ENCODE results near the gene ARHGAP4. TPM values are rescaled to one million over a fixed set of nuclear protein-coding genes. Genes with fewer than 3 reads are reported as not detected.

Gene ARHGAP4
- total and polyA plus RNA-seq, 7 donors: 8.4 to 122 (median 17.3) TPM

GRCh38 chrX:153921511-153922446, 4.3 kb downstream of the ARHGAP4 start:
- Histone ChIP-seq H3K36me3 (no peaks in the 10 kb centered on the region), H3K27ac (peak overlapping the region in 3 of 4 donors; percentile 59 to 65 (median 63)), H3K4me3 (peak overlapping the region in 1 of 4 donors; percentile 16), H3K9me3 (no peaks in the 10 kb centered on the region), H3K27me3 (no peaks in the 10 kb centered on the region), H3K4me1 (peaks cover 0 to 32% (median 25%) of the 10 kb centered on the region in 4 donors)
- 60 to 80% methylated on average over 40 of the region's 40 CpGs for WGBS, 2 donors
- no peak for DNase-seq
- TF ChIP-seq, protein P1, sequence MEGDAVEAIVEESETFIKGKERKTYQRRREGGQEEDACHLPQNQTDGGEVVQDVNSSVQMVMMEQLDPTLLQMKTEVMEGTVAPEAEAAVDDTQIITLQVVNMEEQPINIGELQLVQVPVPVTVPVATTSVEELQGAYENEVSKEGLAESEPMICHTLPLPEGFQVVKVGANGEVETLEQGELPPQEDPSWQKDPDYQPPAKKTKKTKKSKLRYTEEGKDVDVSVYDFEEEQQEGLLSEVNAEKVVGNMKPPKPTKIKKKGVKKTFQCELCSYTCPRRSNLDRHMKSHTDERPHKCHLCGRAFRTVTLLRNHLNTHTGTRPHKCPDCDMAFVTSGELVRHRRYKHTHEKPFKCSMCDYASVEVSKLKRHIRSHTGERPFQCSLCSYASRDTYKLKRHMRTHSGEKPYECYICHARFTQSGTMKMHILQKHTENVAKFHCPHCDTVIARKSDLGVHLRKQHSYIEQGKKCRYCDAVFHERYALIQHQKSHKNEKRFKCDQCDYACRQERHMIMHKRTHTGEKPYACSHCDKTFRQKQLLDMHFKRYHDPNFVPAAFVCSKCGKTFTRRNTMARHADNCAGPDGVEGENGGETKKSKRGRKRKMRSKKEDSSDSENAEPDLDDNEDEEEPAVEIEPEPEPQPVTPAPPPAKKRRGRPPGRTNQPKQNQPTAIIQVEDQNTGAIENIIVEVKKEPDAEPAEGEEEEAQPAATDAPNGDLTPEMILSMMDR (IDR thresholded peaks at IDR 0.05): no peak
- TF ChIP-seq EP300 (IDR thresholded peaks at IDR 0.05): no peak
- no peak for TF ChIP-seq POLR2A (IDR thresholded peaks at IDR 0.05)
- no peak for TF ChIP-seq POLR2AphosphoS5 (IDR thresholded peaks at IDR 0.05)
- intact Hi-C loops (cut with DNase I): loop anchor here (2.0 kb wide), 1 partner anchor 93 kb away; no protein-coding TSS in a partner anchor

DNA sequence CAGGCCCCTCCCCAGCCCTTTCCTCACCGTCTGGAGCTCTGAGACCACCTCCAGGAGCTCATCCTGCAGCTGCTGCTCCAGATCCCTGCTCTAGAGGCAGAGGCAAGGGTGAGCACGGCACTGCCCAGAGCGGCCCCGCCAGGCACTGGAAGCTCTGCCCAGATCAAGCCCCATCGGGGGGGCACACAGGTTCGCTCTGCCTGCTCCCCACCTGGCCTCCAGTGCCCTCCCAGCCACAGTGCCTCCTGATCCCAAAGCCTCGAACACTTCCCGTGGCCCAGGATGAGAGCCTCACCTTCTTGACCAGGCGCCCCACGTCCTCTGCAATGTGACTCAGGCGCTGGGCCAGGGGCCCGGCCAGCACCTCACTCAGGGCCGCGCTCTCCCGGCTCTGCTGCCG, 5.0 kb downstream of the ARHGAP4 start:
- TF ChIP-seq, protein P1 (IDR thresholded peaks at IDR 0.05): no peak
- TF ChIP-seq EP300 (IDR thresholded peaks at IDR 0.05): no peak
- TF ChIP-seq POLR2A (IDR thresholded peaks at IDR 0.05): no peak
- TF ChIP-seq POLR2AphosphoS5 (IDR thresholded peaks at IDR 0.05): no peak
- intact Hi-C loops (cut with DNase I): no loop called here

GRCh38 chrX:153920546-153920945, 5.5 kb downstream of the ARHGAP4 start:
- TF ChIP-seq POLR2AphosphoS5 (IDR thresholded peaks at IDR 0.05) (no peak), EP300 (IDR thresholded peaks at IDR 0.05) (no peak), POLR2A (IDR thresholded peaks at IDR 0.05) (no peak)
- TF ChIP-seq, protein P1 (IDR thresholded peaks at IDR 0.05): no peak
- 97% methylated on average over 14 of the region's 14 CpGs for WGBS, 2 donors
- DNase-seq: no peak

More for the DNA sequence above, 5.0 kb downstream of the ARHGAP4 start:
- Histone ChIP-seq H3K27me3 (no peaks in the 10 kb centered on the region), H3K9me3 (no peaks in the 10 kb centered on the region), H3K36me3 (no peaks in the 10 kb centered on the region), H3K4me3 (peak overlapping the region in 1 of 4 donors; percentile 16), H3K4me1 (peaks cover 0 to 26% (median 18%) of the 10 kb centered on the region in 4 donors), H3K27ac (peak overlapping the region in 3 of 4 donors; percentile 59 to 65 (median 63))
- 85 to 87% methylated on average over 16 of the region's 16 CpGs for WGBS, 2 donors
- DNase-seq: no peak

DNA sequence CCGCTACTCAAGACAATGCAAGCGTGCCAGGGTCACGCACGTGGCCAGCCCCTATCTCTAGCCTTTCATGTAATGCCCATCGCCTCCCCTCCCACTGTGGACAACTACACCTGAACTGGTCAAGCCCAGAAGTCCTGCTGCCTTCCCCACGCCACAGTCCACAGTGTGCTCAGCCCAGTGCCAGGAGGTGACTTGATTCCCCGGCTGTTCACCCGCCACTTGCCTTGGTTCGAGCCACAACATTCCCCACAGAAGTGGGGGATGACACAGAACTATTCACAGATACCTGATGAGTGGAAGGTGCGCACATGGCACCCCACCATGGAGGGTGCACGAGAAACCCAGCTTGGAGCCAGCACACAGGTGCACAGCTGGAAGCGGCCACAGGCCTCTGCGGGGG, 6.8 kb downstream of the ARHGAP4 start:
- H3K27me3 ChIP-seq: no peaks in the 10 kb centered on the region
- H3K27ac ChIP-seq: no peak overlapping the region

More at GRCh38 chrX:153920546-153920945, 5.5 kb downstream of the ARHGAP4 start:
- Histone ChIP-seq H3K9me3 (no peaks in the 10 kb centered on the region), H3K27ac (no peak overlapping the region), H3K4me3 (no peak overlapping the region), H3K4me1 (peaks cover 0 to 26% (median 17%) of the 10 kb centered on the region in 4 donors), H3K27me3 (no peaks in the 10 kb centered on the region), H3K36me3 (no peaks in the 10 kb centered on the region)
- intact Hi-C loops (cut with DNase I): no loop called here

More for the DNA sequence above, 6.8 kb downstream of the ARHGAP4 start:
- 95% methylated on average over 13 of the region's 13 CpGs for WGBS, 2 donors
- H3K9me3 ChIP-seq: no peaks in the 10 kb centered on the region
- TF ChIP-seq, protein P1 (IDR thresholded peaks at IDR 0.05): no peak
- no peak for TF ChIP-seq POLR2A (IDR thresholded peaks at IDR 0.05)
- no peak overlapping the region for H3K4me3 ChIP-seq
- intact Hi-C loops (cut with DNase I): no loop called here
- no peaks in the 10 kb centered on the region for H3K36me3 ChIP-seq
- H3K4me1 ChIP-seq: peaks cover 0 to 26% (median 17%) of the 10 kb centered on the region in 4 donors
- DNase-seq: no peak
